ENCODE results near the gene UAP1. TPM values are rescaled to one million over a fixed set of nuclear protein-coding genes. Genes with fewer than 3 reads are reported as not detected.

Gene UAP1
- total and polyA plus RNA-seq, 8 donors, result 38.7 to 53.8 (median 46.6) TPM

DNA sequence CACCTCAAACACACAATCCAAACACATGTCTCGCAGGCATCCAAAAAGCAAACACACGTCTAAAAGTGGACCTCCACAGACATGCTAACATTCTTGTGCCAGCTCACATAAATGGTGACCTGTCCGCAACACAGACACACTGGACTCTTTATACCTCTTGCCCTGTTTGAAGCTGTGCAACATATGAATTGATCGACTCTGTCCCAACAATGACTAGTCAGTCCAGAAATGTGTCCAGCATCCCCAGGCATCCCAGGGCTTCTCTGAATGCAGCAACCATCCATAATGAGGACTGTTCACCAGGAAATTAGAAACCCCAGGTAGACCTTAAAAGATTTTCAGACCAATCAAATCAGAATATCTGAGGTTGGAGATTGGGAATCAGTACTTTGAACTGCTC lies 73.9 kb downstream of the UAP1 start:
- Histone ChIP-seq H3K9me3 (no peaks in the 10 kb centered on the region), H3K4me1 (no peaks in the 10 kb centered on the region), H3K36me3 (no peaks in the 10 kb centered on the region), H3K4me3 (no peak overlapping the region), H3K27ac (no peak overlapping the region), H3K27me3 (no peaks in the 10 kb centered on the region)
- FAIRE-seq (no peak), ATAC-seq (no peak), DNase-seq (no peak)
- 72 to 75% methylated on average over 4 of the region's 4 CpGs for WGBS, 2 donors
- TF ChIP-seq, protein P1, sequence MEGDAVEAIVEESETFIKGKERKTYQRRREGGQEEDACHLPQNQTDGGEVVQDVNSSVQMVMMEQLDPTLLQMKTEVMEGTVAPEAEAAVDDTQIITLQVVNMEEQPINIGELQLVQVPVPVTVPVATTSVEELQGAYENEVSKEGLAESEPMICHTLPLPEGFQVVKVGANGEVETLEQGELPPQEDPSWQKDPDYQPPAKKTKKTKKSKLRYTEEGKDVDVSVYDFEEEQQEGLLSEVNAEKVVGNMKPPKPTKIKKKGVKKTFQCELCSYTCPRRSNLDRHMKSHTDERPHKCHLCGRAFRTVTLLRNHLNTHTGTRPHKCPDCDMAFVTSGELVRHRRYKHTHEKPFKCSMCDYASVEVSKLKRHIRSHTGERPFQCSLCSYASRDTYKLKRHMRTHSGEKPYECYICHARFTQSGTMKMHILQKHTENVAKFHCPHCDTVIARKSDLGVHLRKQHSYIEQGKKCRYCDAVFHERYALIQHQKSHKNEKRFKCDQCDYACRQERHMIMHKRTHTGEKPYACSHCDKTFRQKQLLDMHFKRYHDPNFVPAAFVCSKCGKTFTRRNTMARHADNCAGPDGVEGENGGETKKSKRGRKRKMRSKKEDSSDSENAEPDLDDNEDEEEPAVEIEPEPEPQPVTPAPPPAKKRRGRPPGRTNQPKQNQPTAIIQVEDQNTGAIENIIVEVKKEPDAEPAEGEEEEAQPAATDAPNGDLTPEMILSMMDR (IDR thresholded peaks at IDR 0.05), result no peak
- intact Hi-C loops (cut with DNase I), result no loop called here

DNA sequence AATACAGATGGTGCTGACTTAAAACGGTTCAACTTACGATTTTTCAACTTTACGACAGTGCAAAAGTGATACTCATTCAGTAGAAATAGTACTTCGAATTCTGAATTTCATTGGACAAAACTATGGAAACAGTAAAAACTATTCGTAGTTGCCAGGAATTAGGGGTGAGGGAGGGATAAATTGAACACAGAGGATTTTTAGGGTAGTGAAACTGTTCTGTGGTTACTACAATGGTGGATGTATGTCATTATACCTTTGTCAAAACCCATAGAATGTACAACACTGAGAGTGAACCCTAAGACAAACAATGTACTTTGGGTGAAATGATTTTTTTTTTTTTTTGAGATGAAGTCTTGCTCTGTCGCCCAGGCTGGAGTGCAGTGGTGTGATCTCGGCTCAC lies 78.2 kb downstream of the UAP1 start:
- ATAC-seq, result no peak
- Histone ChIP-seq H3K9me3 (no peaks in the 10 kb centered on the region), H3K36me3 (no peaks in the 10 kb centered on the region), H3K4me3 (no peak overlapping the region), H3K27me3 (no peaks in the 10 kb centered on the region), H3K4me1 (no peaks in the 10 kb centered on the region), H3K27ac (no peak overlapping the region)
- WGBS, 2 donors, result 90% methylated on average over 7 of the region's 7 CpGs
- intact Hi-C loops (cut with DNase I), result no loop called here
- no peak for DNase-seq
- FAIRE-seq, result no peak
- TF ChIP-seq, protein P1 (IDR thresholded peaks at IDR 0.05), result no peak

DNA sequence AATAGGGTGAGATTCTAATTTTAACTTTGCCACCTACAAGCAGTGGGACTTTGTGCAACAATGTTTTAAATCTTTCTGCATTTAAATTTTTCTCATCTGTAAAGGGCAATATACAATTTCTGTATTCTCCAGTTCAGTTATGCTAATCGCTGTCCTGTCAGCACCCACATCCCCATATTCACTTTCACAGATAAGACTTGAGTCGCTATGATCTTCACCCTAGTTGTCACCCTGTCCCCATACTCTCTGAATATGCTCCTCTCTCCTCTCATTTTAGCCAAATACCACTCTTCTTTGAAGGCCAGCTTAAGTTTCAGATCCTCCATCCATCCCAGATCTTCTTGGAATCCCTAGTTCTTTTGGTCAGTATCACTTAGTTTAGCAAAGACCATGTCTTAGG lies 79.6 kb downstream of the UAP1 start:
- no peak for ATAC-seq
- FAIRE-seq, result no peak
- Histone ChIP-seq H3K9me3 (no peaks in the 10 kb centered on the region), H3K4me3 (no peak overlapping the region), H3K27me3 (no peaks in the 10 kb centered on the region), H3K36me3 (no peaks in the 10 kb centered on the region), H3K27ac (no peak overlapping the region), H3K4me1 (no peaks in the 10 kb centered on the region)
- 90 to 91% methylated on average over 2 of the region's 2 CpGs for WGBS, 2 donors
- intact Hi-C loops (cut with DNase I), result no loop called here
- no peak for DNase-seq
- TF ChIP-seq, protein P1 (IDR thresholded peaks at IDR 0.05), result no peak

DNA sequence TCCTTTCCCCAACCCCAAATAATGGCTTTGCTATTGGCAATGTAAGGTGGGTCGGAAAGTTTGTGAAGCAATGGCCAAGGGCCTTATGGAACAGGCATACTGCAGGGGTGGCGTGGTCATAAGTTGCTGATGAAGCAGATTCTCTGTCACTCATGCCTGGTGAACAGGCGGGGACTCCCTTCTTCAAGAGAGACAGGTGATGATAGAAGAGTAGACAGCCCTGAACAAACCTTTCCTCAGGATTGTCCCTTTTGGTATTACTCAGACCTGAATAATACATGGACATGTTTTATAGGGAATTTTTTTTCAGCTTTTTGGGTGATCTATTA lies 83.4 kb downstream of the UAP1 start:
- no peak for ATAC-seq

DNA sequence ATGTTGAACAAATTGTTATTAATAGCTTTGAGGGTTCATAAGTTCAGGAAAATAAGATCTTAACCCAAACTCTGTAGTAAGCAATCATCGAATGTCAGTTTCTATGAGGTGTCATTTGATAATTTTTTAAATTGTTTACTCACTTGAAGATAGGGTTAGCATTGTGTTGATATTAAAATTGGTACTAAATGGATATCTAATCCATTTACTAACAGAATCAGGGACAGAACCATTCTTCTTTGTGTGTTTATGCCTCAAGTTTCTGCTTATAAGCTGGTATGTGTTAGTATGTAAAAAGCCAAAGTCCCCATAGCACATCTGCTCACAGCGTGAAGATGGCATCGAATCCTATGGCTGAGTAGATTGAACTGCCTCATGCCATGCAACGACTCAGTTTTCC lies 84.1 kb downstream of the UAP1 start:
- WGBS, 2 donors, result 87 to 90% methylated on average over 4 of the region's 4 CpGs
- H3K27me3 ChIP-seq, result no peaks in the 10 kb centered on the region
- FAIRE-seq (no peak), DNase-seq (no peak), ATAC-seq (no peak)
- no peaks in the 10 kb centered on the region for H3K4me1 ChIP-seq
- no peak overlapping the region for H3K27ac ChIP-seq
- H3K9me3 ChIP-seq, result no peaks in the 10 kb centered on the region
- no peak overlapping the region for H3K4me3 ChIP-seq
- TF ChIP-seq, protein P1 (IDR thresholded peaks at IDR 0.05), result no peak
- H3K36me3 ChIP-seq, result no peaks in the 10 kb centered on the region
- intact Hi-C loops (cut with DNase I), result no loop called here

More for the DNA sequence above, 83.4 kb downstream of the UAP1 start:
- no peak for DNase-seq
- Histone ChIP-seq H3K27me3 (no peaks in the 10 kb centered on the region), H3K4me3 (no peak overlapping the region), H3K9me3 (no peaks in the 10 kb centered on the region), H3K36me3 (no peaks in the 10 kb centered on the region), H3K27ac (no peak overlapping the region), H3K4me1 (no peaks in the 10 kb centered on the region)
- FAIRE-seq, result no peak
- WGBS, 2 donors, result 92 to 95% methylated on average over 3 of the region's 3 CpGs
- TF ChIP-seq, protein P1 (IDR thresholded peaks at IDR 0.05), result no peak
- intact Hi-C loops (cut with DNase I), result no loop called here
